Adipose tissue (tissue), 3 donors: ENCODE results near the gene POU2F2. TPM values are rescaled to one million over a fixed set of nuclear protein-coding genes. Genes with fewer than 3 reads are reported as not detected.

ENCODE experiments used
- H3K27ac ChIP-seq: one replicate; pipeline ENCODE4 v1.5.1; 2013; ENCODE audit warnings: low read depth, low read length
- WGBS, 3 donors: extraction: QIAGEN DNeasy Blood & Tissue Kit; methylation state at CpG; one replicate each; pipeline ENCODE4 v1.1.7; 2013; 5-methylcytosine and 5-hydroxymethylcytosine counted together
- polyA plus RNA-seq, 3 donors: library from polyadenylated mRNA; stranded (reverse); fragments of 200-250 nt; gene quantifications; one replicate each; pipeline ENCODE4 v1.2.3, GENCODE V29; 2013
- donor health status: healthy with polysubstance abuse.
- donor health status: Bipolar disorder and iron deficiency.
- donor health status: healthy.

Gene POU2F2
- 1 to 10 TPM in 1 of 3 donors, under 1 TPM in 2; 0.67 to 1.2 (median 0.83) TPM for polyA plus RNA-seq

- H3K27ac ChIP-seq: no peak within 1 kb of the TSS
- 4 to 15% (median 5%) methylated on average over 15 to 16 of the region's 16 CpGs for WGBS, 3 donors
Observed at GRCh38 chr19:42132030-42132628, at the start of gene POU2F2. Gene POU2F2 (minus strand): TSS chr19:42132446. CDS start chr19:42132411, 35 bp downstream.

GRCh38 chr19:42178791-42179674, 46.8 kb upstream of the POU2F2 start:
- WGBS, 3 donors: 10 to 18% (median 12%) methylated on average over 8 to 13 of the region's 13 CpGs
- no peak overlapping the region for H3K27ac ChIP-seq

- H3K27ac ChIP-seq: no peak overlapping the region
- 29 to 37% (median 34%) methylated on average over 3 of the region's 3 CpGs for WGBS, 3 donors
Observed at GRCh38 chr19:42177686-42178019, 45.4 kb upstream of the POU2F2 start.

GRCh38 chr19:42176990-42177685, 44.9 kb upstream of the POU2F2 start:
- WGBS, 3 donors: 0 to 3% (median 1%) methylated on average over 30 to 63 of the region's 66 CpGs
- H3K27ac ChIP-seq: no peak overlapping the region

GRCh38 chr19:42176649-42176989, 44.4 kb upstream of the POU2F2 start:
- H3K27ac ChIP-seq: no peak overlapping the region
- 0 to 1% (median 1%) methylated on average over 31 of the region's 31 CpGs for WGBS, 3 donors

- WGBS, 3 donors: 2 to 3% (median 3%) methylated on average over 34 of the region's 34 CpGs
- H3K27ac ChIP-seq: no peak overlapping the region
Observed at GRCh38 chr19:42175952-42176648, 43.9 kb upstream of the POU2F2 start.

- WGBS, 3 donors: 43 to 53% (median 50%) methylated on average over 6 of the region's 6 CpGs
- H3K27ac ChIP-seq: no peak overlapping the region
Observed at GRCh38 chr19:42174958-42175734, 42.9 kb upstream of the POU2F2 start.

GRCh38 chr19:42174188-42174587, 41.9 kb upstream of the POU2F2 start:
- WGBS, 3 donors: 86 to 93% (median 89%) methylated on average over 11 of the region's 11 CpGs
- no peak overlapping the region for H3K27ac ChIP-seq

GRCh38 chr19:42173695-42174094, 41.4 kb upstream of the POU2F2 start:
- no peak overlapping the region for H3K27ac ChIP-seq
- WGBS, 3 donors: 72 to 78% (median 75%) methylated on average over 5 of the region's 5 CpGs

- no peak overlapping the region for H3K27ac ChIP-seq
- 71 to 94% (median 88%) methylated on average over 7 of the region's 7 CpGs for whole genome bisulfite sequencing, 3 donors
Observed at GRCh38 chr19:42172261-42172660, 40.0 kb upstream of the POU2F2 start.

GRCh38 chr19:42170715-42171114, 38.5 kb upstream of the POU2F2 start:
- H3K27ac ChIP-seq: no peak overlapping the region
- WGBS, 3 donors: 86 to 89% (median 86%) methylated on average over 16 of the region's 16 CpGs

- WGBS, 3 donors: 74 to 78% (median 75%) methylated on average over 19 of the region's 19 CpGs
- H3K27ac ChIP-seq: no peak overlapping the region
Observed at GRCh38 chr19:42169486-42170413, 37.5 kb upstream of the POU2F2 start.

- WGBS, 3 donors: 62 to 80% (median 67%) methylated on average over 3 of the region's 3 CpGs
- no peak overlapping the region for H3K27ac ChIP-seq
Observed at GRCh38 chr19:42168206-42168605, 36.0 kb upstream of the POU2F2 start.

GRCh38 chr19:42166316-42166715, 34.1 kb upstream of the POU2F2 start:
- H3K27ac ChIP-seq: no peak overlapping the region
- 44 to 67% (median 62%) methylated on average over 7 of the region's 7 CpGs for WGBS, 3 donors

GRCh38 chr19:42165146-42165545, 32.9 kb upstream of the POU2F2 start:
- 40 to 57% (median 50%) methylated on average over 2 of the region's 2 CpGs for WGBS, 3 donors
- no peak overlapping the region for H3K27ac ChIP-seq

- no peak overlapping the region for H3K27ac ChIP-seq
- WGBS, 3 donors: 75 to 89% (median 87%) methylated on average over 21 of the region's 21 CpGs
Observed at GRCh38 chr19:42161616-42162263, 29.5 kb upstream of the POU2F2 start.

- H3K27ac ChIP-seq: no peak overlapping the region
- WGBS, 3 donors: 78 to 81% (median 81%) methylated on average over 7 of the region's 7 CpGs
Observed at GRCh38 chr19:42159942-42160341, 27.7 kb upstream of the POU2F2 start.
